Colonic mucosa (tissue), 4 donors: ENCODE measurements around the gene EYS. TPM values are rescaled to one million over a fixed set of nuclear protein-coding genes. Genes with fewer than 3 reads are reported as not detected.

Experiments used
- DNase-seq: peaks from one replicate; pipeline ENCODE4 v3.0.0-alpha.2; 2020
- H3K27ac ChIP-seq: fragments of 200-600 bp; one replicate; pipeline ENCODE4 v1.8.0; 2021
- H3K27me3 ChIP-seq: fragments of 200-600 bp; one replicate; pipeline ENCODE4 v1.8.0; 2021
- H3K36me3 ChIP-seq: fragments of 200-600 bp; one replicate; pipeline ENCODE4 v1.8.0; 2021
- H3K4me1 ChIP-seq: fragments of 200-600 bp; one replicate; pipeline ENCODE4 v1.8.0; 2021; ENCODE audit warnings: mild to moderate bottlenecking
- H3K4me3 ChIP-seq: fragments of 200-600 bp; one replicate; pipeline ENCODE4 v1.8.0; 2021
- H3K9ac ChIP-seq, 2 donors: one replicate each; pipeline ENCODE4 v1.7.0; 2013; ENCODE audit warnings: control low read depth in 2 of 2, low read depth in 2 of 2, low read length in 2 of 2
- H3K9me3 ChIP-seq: fragments of 200-600 bp; one replicate; pipeline ENCODE4 v1.8.0; 2021
- CTCF ChIP-seq: fragments of 200-600 bp; IDR thresholded peaks from one replicate; pipeline ENCODE4 v1.8.0; 2022; ENCODE audit warnings: antibody characterized with exemption, mild to moderate bottlenecking
- intact Hi-C: fragments of 100-400 bp; cut with DNase I; formaldehyde crosslinking; loops from one replicate; pipeline ENCODE4 v1.14.1; 2022
- total RNA-seq, 2 donors: library from RNA; stranded (reverse); fragmentation: NEBNext Ultra II Directional in 1 of 2; extraction: Animal tissue kit (Norgen Biotek cat#: 25700) in 1 of 2; gene quantifications; one replicate each; pipeline ENCODE4 v1.2.1, GENCODE V29; 2021
- donor health status: healthy.
- donor health status: DM: no; HTN: no; CAD: no.
- donor health status: DM: no; HTN: no; CAD: no.

EYS gene
- total RNA-seq, 2 donors from 2014 or later, result 0.64 to 0.82 TPM

- no peak for DNase-seq
- Histone ChIP-seq H3K9ac (no peak overlapping the region), H3K27ac (no peak overlapping the region), H3K36me3 (no peaks in the 10 kb centered on the region), H3K4me1 (no peaks in the 10 kb centered on the region), H3K27me3 (no peaks in the 10 kb centered on the region), H3K4me3 (no peak overlapping the region), H3K9me3 (no peaks in the 10 kb centered on the region)
- intact Hi-C loops, result no loop called here
- TF ChIP-seq CTCF, result no peak
These were observed 1893.4 kb downstream of the EYS start for GRCh38 chr6:63813566-63814120.

GRCh38 chr6:63808576-63808975, 1898.5 kb downstream of the EYS start:
- intact Hi-C loops, result no loop called here
- Histone ChIP-seq H3K36me3 (no peaks in the 10 kb centered on the region), H3K9me3 (no peaks in the 10 kb centered on the region), H3K27ac (no peak overlapping the region), H3K4me3 (no peak overlapping the region), H3K27me3 (no peaks in the 10 kb centered on the region), H3K9ac (no peak overlapping the region), H3K4me1 (no peaks in the 10 kb centered on the region)
- no peak for TF ChIP-seq CTCF
- no peak for DNase-seq

- Histone ChIP-seq H3K36me3 (no peaks in the 10 kb centered on the region), H3K27ac (peak overlapping the region; percentile 28), H3K9me3 (no peaks in the 10 kb centered on the region), H3K4me1 (no peaks in the 10 kb centered on the region), H3K4me3 (no peak overlapping the region), H3K9ac (no peak overlapping the region), H3K27me3 (no peaks in the 10 kb centered on the region)
- no peak for TF ChIP-seq CTCF
- DNase-seq, result no peak
- intact Hi-C loops, result no loop called here
These were observed 1900.0 kb downstream of the EYS start for GRCh38 chr6:63807056-63807455.

GRCh38 chr6:63806573-63806913, 1900.5 kb downstream of the EYS start:
- Histone ChIP-seq H3K36me3 (no peaks in the 10 kb centered on the region), H3K4me1 (no peaks in the 10 kb centered on the region), H3K9ac (no peak overlapping the region), H3K9me3 (no peaks in the 10 kb centered on the region), H3K4me3 (no peak overlapping the region), H3K27ac (peak overlapping the region; percentile 28), H3K27me3 (no peaks in the 10 kb centered on the region)
- DNase-seq, result no peak
- intact Hi-C loops, result no loop called here
- no peak for TF ChIP-seq CTCF

GRCh38 chr6:63805808-63806572, 1901.0 kb downstream of the EYS start:
- Histone ChIP-seq H3K27me3 (no peaks in the 10 kb centered on the region), H3K4me3 (no peak overlapping the region), H3K27ac (peak overlapping the region; percentile 68), H3K4me1 (no peaks in the 10 kb centered on the region), H3K9ac (no peak overlapping the region), H3K9me3 (no peaks in the 10 kb centered on the region), H3K36me3 (no peaks in the 10 kb centered on the region)
- intact Hi-C loops, result no loop called here
- DNase-seq, result no peak
- no peak for TF ChIP-seq CTCF
